Glomerular endothelial cell (primary cell): ENCODE measurements around the gene GPR137B. TPM values are rescaled to one million over a fixed set of nuclear protein-coding genes. Genes with fewer than 3 reads are reported as not detected.

ENCODE experiments used
- DNase-seq: peaks from one replicate; pipeline ENCODE4 v3.0.0-alpha.2; 2011; ENCODE audit warnings: low read depth, low spot score; ENCODE audit errors: extremely low read depth
- total RNA-seq: library from RNA; depleted of rRNA; stranded (reverse); fragments of >200 nt; gene quantifications from 2 replicates; pipeline ENCODE4 v1.2.3, GENCODE V29; 2015

GPR137B gene
- total RNA-seq, 1 donor from 2014 or later = 23.5 TPM

DNA sequence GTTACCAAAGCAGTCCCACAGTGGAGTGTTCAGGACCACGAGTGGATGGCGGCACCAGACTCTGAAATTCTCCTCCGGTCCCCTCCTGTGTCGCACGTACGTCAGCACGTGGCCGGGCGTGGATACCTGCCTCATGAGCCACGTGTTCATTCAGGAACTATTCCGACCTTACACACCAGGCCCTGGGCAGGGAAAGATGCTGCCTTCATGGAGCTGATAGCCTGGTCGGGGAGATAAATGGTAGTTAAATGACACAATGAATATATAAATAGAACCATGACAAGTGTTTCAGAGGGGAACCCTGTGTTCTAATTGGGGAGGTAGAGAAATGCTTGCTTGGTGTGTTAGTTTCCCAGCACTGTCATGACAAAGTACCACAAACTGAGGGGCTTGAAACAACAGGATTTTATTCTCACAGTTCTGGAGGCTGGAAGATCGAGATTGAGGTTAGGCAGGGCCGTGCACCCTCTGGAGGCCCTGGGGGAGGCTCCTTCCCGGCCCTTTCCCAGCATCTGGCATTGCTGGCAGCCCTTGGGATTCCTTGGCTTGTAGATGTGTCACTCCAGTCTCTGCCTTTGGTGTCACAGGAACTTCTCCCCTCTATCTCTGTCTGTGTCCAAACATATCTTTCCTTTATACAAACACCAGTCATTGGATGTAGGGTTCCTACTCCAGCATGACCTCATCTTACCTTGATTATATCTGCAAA is 28.9 kb upstream of the GPR137B start:
- no peak for DNase-seq

DNA sequence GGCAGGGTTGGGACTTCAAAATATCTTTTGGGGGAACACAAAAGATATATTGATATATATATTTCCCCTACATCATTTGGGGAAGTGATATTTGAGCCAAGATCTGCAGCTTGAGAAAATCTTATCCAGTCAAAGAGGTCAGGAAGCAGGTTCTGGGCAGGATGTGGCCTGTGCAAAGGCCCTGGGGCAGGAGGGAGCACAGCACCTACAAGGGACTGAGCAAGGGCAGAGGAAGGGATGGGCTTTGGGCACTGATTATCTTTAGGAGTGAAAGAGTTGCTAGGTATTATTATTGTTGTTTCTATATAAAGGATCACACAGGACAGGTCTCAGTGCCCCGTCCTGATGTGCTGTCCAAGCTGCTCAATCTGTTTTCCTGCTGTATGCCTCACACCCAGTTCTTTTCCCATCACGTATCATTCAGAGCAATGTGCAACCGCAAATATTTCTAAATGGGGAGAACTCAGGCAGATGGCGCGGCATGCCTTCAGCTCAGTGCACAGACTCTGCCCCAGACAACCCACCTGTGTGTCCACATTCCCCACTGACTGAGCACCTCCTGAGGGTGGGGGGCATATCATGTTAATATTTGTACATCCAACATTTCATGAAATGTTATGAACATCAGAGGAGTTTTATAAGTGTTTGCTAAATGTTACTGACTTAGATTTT is 28.1 kb upstream of the GPR137B start:
- DNase-seq = no peak

DNA sequence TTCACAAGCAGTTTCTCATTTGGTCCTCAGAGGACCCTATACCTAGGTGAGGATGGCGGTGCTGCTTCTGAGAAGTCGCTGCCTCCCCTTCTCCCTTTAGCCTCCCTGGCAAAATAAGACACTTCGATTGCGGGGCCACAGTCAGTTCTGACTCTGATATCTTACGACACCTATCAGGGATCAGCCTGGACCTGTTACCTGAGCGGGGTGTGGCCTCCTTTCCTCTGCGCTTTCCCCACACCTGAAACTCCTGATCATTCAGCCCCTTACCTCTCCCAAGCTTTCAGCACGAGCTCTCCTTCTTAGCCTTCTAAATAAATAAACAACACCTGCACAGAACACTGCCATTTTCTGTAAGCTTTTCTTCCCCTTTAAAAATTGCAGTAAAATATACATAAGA is 24.6 kb upstream of the GPR137B start:
- DNase-seq = no peak

- DNase-seq = no peak
Measured at GRCh38 chr1:236119943-236120484, 22.3 kb upstream of the GPR137B start.

DNA sequence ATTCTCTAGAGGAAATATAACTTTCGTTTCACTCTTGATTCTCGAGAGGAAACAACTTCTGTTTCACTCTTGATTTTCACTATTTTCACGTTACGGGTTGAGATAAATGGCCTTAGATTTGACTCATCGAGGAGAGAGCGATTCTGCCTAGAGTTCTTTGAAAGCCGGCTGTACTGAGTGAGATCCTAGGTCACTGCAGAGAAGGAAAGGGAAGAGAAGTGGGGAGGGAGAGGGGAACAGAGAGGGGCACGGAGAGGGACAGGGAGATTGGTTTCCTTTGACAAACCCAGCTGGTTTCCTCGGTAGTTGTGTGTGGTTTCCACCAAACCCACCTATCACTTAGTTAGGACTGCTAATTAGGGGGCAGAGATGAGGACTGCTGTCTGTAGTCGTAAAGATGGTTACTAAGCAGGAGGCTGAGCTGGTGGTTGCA is 21.6 kb upstream of the GPR137B start:
- DNase-seq = no peak

DNA sequence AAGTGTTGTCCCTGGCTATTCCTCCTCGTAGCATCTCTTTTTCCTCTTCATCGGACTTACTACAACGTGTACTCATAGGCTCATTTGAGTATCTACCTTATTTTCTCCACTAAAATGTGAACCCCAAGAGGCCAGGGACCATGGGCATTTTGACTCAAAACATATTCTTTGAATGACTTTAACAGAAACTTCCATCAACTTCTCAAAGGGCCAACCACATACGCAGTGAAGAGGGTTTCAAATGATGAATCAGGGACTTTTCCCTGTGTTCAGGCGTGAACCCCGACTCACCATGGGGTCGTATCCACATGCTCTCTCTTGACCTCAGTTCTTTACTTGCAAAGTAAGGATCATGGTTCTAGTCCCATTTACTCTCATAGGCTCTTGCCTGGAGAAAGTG is 20.2 kb upstream of the GPR137B start:
- DNase-seq = no peak

- no peak for DNase-seq
Measured at GRCh38 chr1:236123563-236123962, 18.8 kb upstream of the GPR137B start.

DNA sequence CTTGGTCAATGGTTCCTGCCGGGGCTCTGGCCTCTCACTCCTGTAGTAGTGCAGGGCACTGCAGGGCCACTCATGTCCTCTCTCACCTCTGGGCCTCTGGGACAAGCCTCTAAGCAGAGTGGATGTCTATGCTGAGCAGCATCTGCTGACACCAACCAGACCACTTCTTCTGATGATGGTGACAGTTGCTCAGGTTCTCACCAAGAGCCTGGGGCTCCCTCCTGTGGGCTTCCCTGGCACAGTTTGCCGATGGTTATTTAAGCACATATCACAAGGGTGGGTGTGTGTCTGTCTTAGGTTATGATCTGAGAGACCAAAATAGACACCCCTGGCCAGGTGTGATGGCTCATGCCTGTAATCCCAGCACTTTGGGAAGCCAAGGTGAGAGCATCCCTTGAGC is 17.4 kb upstream of the GPR137B start:
- DNase-seq = no peak

DNA sequence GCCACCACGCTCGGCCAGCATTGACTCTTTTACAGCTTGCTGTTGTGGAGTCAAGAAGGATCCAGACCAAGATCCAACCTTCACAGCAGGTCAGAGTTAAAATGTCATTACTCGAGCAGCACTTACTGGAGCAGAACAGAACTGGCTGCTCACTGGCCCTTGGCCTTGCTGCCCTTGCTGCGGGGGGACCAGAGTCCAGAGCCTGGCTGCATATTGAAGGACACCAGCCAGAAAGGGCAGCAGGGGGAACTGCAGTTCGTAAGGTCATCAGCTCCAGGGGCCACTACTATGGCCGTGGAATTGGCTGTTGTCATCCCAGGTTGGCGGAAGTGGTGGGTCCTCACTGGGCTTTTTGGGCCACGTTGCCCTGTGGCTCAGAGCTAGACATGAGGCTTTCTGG is 15.3 kb upstream of the GPR137B start:
- no peak for DNase-seq

- no peak for DNase-seq
Measured at GRCh38 chr1:236128646-236129178, 13.6 kb upstream of the GPR137B start.

DNA sequence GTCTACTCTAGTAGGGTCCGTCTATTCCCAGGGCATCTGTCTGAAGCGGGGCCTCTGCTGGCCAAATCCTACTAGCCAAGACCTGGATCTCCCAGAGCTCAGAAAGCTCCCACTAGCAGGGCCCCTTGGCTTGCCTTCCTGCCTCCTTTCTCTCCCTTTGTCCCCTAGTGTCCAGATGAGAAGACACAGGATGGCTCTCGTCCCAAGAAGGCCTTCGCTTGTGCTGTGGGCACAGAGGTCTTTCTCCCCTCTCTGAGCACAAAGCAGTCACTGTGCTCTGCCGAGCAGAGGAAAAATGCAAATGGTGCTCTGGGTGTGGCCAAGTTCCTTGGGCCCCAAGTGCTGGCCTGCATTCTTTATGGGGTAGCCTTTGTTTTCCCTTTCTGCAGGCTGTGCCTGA is 13.0 kb upstream of the GPR137B start:
- DNase-seq = no peak

DNA sequence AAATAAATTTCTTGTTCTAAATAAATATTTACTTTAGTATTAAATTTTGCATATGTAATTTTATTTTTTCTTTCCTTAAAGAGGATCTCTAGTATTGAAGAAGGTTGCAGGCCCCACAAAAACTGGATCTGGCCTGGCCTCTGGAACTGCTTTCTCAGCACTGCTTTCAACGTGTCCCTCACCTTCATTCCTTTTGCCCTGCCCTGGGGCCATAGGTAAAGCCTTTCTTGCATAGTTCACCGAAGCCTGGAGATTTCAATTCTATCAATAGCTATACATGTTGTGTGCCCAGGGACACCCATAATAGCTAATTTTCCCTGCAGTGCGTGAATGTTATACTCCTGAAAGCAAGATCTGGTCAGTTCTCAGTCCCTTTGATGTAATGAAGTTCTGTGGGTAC is 12.0 kb upstream of the GPR137B start:
- no peak for DNase-seq

DNA sequence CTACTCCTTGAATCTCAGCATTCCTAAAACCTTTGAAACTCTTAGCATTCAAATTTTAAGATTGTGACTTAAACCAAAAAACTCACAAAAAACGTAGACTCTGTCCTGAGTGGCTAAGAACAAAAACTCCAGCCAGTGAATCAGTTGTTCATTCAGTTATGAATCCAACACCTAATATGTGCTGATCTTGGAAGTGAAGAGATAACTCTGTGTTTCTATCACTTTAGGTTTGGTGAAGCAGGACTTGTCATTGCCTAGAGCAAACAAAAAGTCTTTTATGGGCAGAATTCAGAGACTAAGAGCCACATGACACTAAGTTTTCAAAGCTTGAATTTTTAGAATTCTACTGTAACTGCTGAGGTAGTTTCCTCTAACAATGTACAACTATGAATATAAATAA is 10.4 kb upstream of the GPR137B start:
- DNase-seq = no peak

- DNase-seq = no peak
Measured at GRCh38 chr1:236132420-236133046, 9.8 kb upstream of the GPR137B start.

- no peak for DNase-seq
Measured at GRCh38 chr1:236133339-236133738, 9.0 kb upstream of the GPR137B start.

- no peak for DNase-seq
Measured at GRCh38 chr1:236133802-236134201, 8.5 kb upstream of the GPR137B start.

DNA sequence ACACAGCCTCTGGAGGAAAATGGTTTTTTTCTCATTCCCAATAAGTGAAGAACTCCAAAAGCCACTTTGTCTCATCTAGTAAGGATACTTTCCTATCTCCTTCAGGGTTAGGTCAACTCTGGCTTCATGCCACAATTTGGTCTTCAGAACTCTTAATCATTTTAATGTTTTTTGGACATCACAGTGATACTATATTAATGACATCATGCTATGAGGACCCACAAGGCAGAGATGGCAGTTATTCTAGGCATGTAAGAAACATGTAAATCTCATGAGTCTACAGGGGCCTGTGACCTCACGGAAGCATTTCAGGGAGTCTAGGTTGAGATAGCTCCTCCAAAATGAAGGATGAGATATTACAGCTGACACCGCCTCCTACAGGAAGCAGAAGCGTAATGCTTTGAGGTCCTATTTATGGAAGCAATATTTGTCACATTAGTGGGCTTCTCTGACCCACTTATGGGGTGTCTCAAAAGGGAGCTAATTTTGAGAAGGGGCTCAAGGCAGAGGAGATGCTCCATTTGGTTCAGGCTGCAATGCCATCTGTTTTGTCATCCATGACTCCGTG is 5.0 kb upstream of the GPR137B start:
- no peak for DNase-seq

- DNase-seq = no peak
Measured at GRCh38 chr1:236139495-236139894, 2.8 kb upstream of the GPR137B start.

GRCh38 chr1:236140705-236141446 is 1.5 kb upstream of the GPR137B start:
- DNase-seq = no peak

GRCh38 chr1:236141447-236142252 is 689 bp upstream of the GPR137B start:
- no peak for DNase-seq
